Fibroblast of pulmonary artery (primary cell): ENCODE measurements around the gene GLRA3.
A peak's percentile ranks its signal among the peaks of the same experiment; 100 is the strongest.
"Not testable (repeated sequence)": the region's sequence is repeated elsewhere in the genome, so short reads cannot be mapped to it uniquely, and the experiment has no call there.

ENCODE experiments used
- DNase-seq: peaks from one replicate; pipeline ENCODE4 v3.0.0-alpha.2; 2010; ENCODE audit warnings: low read depth
- H3K4me3 ChIP-seq: replicated peaks from 2 replicates; pipeline ENCODE4 v1.5.1; 2011; ENCODE audit warnings: low read depth, mild to moderate bottlenecking, control low read depth, low read length, moderate library complexity
- TF ChIP-seq, protein P1 (sequence below): IDR thresholded peaks from 2 replicates; pipeline ENCODE4 v1.5.1; 2011; ENCODE audit warnings: mild to moderate bottlenecking, control low read depth, low read length, inconsistent platforms; ENCODE audit errors: missing control alignments

GLRA3 gene

DNA sequence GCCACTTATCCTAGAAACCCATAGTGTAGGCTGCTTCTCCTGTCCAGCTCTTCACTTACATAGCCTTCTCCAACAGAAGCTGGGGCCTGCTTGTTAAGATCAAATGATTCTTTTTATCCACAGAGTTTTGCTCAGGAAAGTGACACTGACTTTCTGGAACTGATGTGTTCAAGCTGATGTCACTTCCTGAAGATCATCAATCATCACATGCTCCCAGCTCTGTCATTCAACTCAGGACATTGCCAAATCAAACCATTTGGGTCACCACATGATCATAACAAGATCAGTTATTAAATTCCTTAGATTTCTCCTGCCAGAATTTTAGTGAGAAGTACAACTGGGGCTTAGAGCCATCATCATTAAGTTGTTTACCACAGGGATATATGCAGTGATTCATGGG, 39.4 kb downstream of the GLRA3 start:
- H3K4me3 ChIP-seq, result no peak overlapping the region
- DNase-seq, result no peak
- TF ChIP-seq, protein P1, sequence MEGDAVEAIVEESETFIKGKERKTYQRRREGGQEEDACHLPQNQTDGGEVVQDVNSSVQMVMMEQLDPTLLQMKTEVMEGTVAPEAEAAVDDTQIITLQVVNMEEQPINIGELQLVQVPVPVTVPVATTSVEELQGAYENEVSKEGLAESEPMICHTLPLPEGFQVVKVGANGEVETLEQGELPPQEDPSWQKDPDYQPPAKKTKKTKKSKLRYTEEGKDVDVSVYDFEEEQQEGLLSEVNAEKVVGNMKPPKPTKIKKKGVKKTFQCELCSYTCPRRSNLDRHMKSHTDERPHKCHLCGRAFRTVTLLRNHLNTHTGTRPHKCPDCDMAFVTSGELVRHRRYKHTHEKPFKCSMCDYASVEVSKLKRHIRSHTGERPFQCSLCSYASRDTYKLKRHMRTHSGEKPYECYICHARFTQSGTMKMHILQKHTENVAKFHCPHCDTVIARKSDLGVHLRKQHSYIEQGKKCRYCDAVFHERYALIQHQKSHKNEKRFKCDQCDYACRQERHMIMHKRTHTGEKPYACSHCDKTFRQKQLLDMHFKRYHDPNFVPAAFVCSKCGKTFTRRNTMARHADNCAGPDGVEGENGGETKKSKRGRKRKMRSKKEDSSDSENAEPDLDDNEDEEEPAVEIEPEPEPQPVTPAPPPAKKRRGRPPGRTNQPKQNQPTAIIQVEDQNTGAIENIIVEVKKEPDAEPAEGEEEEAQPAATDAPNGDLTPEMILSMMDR, result no peak

DNA sequence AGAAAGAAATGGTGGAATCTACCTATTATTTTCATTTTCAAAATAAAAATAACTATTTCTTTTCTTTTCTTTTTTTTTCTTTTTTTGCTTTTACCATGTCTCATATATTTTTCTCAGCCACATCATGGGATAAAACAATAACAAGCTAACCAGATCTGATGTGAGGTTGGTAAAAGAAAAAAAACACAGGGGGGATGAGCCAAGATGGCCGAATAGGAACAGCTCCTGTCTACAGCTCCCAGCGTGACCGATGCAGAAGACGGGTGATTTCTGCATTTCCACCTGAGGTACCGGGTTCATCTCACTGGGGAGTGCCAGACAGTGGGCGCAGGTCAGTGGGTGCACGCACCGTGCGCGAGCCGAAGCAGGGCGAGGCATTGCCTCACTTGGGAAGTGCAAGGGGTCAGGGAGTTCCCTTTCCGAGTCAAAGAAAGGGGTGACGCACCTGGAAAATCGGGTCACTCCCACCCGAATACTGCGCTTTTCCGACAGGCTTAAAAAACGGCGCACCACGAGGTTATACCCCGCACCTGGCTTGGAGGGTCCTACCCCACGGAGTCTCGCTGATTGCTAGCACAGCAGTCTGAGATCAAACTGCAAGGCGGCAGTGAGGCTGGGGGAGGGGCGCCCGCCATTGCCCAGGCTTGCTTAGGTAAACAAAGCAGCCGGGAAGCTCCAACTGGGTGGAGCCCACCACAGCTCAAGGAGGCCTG, 50.6 kb downstream of the GLRA3 start:
- not testable (repeated sequence) for DNase-seq, H3K4me3 ChIP-seq

DNA sequence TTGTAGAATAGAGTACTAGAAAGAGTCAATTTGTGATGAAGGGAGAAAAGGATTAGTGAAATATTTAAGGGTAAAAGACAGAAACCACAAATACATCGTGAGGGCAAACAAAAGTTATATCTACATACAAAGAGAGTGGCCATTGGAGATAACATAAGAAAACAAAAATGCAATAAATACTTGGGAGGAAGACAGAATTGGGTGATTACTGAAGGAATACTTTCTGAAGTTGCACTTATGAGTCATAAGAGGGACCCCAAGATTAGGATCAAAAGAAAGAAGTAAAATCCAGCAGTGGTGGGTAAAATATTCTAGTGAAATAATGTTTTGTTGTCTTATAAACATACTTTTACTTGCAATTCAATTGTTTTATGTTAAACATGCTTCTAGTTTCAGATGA, 53.7 kb downstream of the GLRA3 start:
- H3K4me3 ChIP-seq, result no peak overlapping the region
- TF ChIP-seq, protein P1, result no peak

DNA sequence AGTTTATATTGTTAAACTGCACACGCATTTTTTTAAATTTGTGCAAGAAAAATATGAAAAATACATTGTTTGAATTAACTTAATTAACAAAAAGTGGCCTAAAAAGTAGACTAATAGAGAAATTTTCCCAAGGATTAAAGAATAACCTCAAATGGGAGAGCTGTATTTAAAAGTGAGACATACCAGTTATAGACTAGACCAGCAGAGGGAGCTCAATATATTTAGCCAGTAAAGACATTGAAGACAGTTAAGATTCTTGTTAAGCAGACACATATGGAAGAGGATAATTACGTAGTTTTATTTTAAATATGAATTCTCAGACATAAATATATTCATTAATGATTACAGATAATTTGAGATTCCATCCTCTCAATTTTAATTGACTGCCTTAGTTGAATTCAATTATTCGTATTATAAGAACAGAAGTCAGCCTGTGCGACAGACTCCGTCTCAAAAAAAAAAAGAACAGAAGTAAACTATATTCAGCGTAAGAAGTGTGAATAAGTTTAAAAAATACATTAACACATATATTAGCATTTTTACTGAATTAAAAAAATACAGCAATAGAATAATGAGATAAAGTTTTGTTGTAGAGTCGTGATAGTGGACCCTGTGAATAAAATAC, 64.8 kb downstream of the GLRA3 start:
- no peak overlapping the region for H3K4me3 ChIP-seq
- TF ChIP-seq, protein P1, result peak; percentile 82
- peak; percentile 71 for DNase-seq

More for the DNA sequence above, 53.7 kb downstream of the GLRA3 start:
- DNase-seq, result no peak

DNA sequence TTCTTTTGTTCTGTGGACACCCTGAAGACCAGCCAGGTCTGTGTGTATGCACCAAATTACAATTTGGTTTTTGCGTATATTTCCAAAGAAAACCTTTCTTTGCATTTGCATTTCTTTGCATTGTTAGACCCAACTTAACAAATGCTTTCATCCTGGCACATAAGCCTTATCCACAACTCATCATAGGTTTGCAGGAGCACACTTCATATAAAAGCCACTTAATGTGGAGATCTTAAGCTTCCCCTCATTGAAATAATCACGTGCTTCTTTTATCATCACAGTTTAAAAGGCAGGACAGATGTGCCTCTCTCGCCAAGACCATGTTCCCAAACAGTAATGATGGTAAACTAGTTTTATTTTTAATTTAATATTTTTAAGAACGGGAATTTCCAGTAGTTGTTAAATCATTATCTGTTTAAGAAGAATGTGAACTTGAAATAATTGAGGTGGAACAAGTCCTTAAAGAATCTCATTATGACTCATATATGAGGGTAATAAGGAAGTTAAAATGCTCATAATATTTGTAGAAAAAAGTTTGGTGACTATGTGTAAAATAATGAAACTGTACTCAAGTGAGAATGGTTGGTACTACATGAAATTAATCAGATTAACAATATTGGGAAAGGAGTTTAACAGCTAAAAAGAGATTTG, 65.5 kb downstream of the GLRA3 start:
- TF ChIP-seq, protein P1, result no peak
- H3K4me3 ChIP-seq, result no peak overlapping the region
- no peak for DNase-seq

DNA sequence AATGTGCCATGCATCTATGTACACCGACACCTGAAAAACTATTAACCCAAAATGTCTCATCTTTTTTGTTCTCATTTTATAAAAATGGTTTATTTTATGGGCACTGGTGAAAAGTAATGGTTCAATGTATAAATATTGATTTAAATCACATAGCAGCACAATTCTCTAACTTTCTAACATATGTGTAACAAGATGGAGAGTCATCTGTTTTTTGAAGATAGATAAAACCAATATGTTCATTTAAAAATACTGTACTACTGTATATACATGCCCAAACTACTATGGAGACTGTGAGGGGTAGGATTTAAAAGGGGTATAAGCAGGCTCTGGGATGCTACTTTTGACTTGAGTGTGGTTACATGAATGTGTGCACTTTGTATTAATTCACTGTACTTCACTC, 67.6 kb downstream of the GLRA3 start:
- H3K4me3 ChIP-seq, result no peak overlapping the region
- TF ChIP-seq, protein P1, result no peak
- DNase-seq, result no peak

DNA sequence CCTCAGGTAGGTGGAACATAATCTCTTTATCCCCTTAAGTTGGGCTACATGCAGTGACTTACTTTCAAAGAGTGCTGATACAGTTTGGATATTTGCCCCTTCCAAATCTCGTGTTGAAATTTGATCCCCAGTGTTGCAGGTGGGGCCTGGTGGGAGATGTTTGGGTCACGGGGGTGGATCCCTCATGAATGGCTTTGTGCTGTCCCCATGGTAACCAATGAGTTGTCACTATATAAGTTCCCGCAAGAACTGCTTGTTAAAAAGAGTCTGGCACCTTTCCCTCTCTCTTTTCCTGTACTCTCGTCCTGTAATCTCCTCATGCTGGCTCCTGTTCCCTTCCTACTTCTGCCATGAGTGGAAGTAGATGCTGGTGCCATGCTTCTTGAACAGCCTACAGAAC, 71.3 kb downstream of the GLRA3 start:
- TF ChIP-seq, protein P1, result no peak
- no peak overlapping the region for H3K4me3 ChIP-seq
- no peak for DNase-seq
